GM18499 (cell line): ENCODE results near the gene RFESD.

Experiments
- ATAC-seq: cut with Tn5 transposase; IDR thresholded peaks from one replicate; pipeline ENCODE4 v1.9.1; 2021; ENCODE audit warnings: moderate number of reproducible peaks; ENCODE audit not compliant: insufficient read depth, unreplicated experiment

RFESD gene

DNA sequence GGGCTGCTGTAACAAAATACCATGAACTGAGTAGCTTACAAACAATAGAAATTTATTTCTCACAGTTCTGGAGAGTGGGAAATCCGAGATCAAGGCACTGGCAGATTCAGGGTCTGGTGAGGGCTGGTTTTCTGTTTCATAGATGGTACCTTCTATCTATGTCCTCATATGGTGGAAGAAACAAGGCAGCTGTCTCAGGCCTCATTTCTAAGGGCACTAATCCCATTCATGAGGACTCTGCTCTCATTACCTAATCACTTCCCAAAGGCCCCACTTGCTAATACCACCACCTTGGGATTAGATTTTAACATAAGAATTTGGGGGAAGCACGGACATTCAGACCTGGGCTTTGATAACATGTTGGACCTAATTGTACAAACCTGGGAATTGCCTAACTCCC is 13.5 kb downstream of the RFESD start:
- no peak for ATAC-seq

DNA sequence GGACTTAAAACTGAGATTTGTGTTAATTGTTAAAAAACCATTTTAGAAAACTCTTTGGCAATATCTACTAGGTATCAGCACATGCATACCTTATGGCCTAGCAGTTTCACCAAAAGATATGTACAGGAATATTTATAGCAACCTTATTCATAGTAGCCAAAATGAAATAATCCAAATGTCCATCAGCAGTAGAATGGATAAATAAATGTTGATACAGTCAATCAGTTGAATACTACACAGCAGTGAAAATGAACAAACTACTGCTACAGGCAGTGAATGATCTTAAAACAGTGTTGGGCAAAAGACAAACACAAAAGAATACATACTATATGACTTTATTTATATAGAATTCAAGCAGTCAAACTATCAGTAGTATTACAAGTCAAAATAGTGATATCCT is 16.4 kb downstream of the RFESD start:
- no peak for ATAC-seq

DNA sequence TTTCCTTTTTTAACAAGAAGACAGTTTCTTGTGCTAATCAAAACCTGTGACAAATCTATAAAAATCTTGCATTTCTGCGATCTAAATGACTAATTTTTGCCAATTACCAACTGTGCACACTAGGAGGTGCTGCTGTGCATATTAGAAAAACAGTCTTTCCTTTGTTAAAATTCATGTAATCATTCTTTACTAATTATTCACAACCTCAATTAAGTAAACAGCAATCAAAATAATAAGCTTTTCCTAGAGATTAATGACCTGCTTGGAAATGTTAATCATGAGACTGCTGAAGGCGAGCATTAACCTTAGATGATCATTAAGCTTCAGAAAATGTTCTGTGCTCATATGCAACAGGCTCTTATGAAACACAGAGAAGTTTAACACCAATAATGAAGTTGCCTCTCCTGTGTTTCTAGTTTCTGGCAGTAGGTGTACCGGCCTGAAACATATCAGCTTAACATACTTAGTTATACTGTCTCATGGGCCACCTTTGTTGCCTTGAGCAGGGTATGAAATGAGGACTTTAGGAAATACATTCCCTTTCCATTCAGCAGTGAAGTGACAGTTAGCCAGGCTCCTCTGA is 17.7 kb downstream of the RFESD start:
- no peak for ATAC-seq

DNA sequence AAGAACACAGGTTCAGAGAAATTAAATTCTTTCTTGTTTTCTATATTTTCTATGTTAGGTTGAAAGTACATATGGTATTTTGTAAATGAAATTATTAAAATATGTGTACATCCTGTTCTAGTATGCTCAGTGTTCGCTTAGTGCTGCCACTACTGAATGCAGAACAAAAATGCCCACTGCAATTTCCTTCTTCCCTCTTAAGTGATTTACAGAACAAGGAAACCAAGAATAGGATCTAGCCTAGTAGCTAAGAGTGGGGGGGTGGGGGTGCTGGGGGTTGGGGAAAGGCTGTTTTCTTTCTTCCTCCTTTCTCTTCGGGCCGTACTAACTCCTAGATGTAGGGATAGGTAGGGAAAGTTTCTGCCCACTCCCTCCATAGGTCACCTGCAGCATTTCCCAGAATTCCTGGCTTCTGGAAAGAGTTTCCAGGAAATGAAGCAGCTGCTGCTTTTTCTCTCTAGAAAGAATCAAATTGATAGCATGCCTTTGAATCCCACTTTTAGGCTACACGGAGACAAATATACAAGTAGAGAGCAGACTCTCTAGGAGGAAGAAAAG is 20.6 kb downstream of the RFESD start:
- no peak for ATAC-seq

DNA sequence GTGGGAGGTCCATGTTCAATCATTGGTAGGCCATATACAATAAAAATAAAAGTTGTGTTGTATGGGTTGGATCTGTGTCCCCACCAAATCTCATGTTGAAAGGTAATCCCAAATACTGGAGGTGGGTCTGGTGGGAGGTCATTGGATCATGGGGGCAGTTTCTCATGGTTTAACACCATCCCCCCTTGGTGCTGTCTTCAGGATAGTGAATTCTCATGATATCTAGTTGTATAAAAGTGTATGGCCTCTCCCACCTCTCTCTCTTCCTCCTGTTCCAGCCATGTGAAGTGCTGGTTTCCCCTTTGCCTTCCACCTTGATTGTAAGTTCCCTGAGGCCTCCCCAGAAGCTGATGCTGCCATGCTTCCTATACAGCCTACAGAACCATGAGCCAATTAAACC is 21.1 kb downstream of the RFESD start:
- ATAC-seq, result no peak

DNA sequence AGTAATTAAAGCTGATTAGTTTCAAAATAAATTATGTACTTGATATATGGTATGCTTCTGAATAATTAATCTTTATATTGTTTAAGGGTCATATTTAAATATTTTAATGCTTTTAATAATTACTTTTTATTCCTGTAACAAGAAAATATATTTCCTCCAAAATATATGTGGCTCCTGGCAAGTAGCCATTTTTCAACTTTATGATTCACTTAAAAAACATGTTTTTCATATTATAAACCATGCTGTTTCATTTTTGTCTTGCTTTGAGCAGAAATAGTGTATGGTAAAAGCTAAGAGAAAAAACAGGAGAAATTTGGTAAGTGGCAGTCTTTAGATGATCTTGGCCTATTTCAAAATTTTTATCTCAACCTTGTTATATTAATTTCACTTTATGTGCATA is 21.6 kb downstream of the RFESD start:
- ATAC-seq, result no peak

DNA sequence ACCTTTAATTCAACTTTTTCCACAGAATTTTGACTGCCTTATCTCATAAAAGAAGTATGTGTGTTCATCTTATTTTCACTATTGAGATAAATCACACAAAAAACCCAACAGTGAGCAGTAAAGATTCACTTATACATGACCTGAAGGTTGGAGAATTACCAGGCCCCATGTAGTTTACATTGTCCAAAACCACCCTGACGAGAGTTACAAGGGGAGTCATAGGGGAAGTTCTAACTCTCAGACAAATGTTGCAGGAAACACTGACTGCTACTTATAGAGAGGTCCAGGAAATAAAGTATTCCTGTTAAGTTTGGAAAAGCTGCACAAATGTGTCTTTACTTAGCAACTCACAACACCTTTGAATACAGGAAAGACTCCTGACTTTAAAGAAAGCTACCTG is 22.2 kb downstream of the RFESD start:
- no peak for ATAC-seq

DNA sequence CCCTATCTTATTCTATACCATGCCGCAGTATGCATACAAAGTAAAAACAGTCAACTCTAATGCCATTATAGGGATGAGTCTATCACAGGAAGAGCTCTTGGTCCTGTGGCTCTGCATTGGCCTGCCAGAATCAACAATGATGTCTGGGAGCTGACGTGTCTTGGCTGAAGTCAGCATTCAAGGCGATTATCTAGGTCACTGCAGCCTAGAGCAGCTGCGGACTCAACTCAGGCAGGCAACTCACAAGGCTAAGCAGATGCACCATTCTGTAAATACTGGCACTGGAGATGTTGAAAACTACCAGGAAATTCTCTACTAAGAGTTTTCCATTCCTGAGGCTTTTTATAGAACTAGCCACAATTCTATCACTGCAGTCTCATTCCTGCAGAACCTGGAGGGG is 23.0 kb downstream of the RFESD start:
- ATAC-seq, result no peak

DNA sequence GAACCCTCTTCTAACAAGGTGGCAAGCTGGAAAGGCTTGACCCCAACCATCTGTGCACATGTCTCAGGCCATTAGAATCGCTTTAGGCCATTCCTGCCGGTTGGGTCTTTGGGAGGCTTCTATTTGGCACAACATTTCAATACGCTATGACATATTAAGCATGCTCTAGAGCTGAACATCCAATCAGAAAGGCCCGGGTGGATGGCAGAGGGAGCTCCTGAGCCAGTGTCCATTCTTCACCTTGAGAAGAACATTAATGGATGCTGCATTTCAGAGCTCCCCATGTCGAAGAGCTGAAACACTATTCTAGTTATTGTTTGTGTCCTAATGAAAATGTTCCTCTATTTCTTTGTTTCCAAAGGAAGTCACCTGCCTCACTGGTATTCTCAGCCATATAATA is 23.4 kb downstream of the RFESD start:
- ATAC-seq, result no peak

DNA sequence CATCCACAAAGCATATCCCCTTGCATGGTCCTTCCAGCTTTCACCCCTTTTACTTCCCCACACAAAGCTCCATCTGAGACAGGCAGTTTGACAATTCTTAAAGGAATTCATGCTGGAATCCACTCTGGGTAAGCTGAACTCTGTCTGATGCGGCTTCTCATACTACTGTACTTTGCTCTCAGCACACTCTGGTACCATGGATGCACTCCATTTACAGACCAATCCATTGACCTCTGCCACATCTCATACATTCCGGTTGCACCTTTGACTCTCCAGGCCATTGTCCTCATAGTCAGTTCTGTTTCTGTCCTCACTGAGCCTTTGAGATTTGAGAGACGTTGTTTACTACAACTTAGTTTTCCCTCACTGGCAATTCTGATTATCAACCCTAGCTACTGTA is 24.0 kb downstream of the RFESD start:
- no peak for ATAC-seq

DNA sequence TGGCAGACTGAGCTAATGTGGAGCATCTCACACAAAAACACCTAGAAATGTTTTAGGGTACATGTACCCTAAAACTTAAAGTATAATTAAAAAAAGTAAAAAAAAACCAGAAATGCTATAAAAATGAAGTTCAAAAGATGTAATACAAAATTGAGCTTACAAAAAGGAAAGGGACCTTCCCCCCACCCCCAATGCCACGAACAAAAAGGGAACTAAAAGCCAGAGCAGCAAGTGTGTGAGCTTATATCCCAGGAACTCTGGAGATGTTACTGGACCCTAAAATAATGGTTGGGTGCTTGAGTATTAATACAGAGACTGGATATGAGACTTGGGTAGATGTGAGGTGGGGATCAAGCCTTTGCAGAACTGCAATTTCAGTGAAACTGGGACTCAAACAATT is 25.2 kb downstream of the RFESD start:
- ATAC-seq, result no peak

DNA sequence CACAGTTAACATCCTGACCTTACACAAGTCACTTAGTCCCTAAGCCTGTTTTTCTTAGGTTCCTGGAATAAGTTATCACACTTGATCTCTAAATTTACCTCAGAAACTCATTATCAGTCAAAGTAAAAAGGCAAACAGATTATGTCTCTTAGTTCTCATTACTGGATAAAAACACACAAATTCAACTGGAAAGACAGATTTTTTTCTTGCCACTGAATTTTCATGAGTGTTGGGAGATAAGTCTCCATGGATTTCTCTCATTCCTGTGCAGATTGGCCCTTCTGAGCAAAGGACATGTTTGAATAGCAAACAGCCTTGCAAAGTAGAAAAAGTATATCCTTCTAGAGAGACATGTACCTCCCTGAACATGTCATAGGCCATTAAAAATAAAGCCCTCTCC is 26.1 kb downstream of the RFESD start:
- no peak for ATAC-seq

DNA sequence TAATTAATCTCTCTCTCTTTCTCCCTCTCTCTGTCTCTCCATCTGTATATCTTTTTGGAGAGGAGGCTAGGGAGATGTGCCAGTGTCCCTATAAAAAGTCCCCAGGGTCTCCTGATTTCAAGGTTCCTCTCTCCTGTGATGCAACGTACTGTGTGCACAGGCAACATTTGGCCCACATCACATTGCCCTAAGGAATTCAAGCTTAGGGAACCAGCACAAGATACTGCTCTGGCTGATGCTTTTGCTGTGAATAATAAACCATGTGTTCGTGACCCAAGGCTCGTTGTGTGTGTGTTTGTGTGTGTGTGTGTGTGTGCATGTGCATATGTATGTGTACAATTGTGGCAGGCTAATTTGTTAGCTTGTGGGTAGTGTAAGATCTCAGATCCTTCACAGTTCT is 26.5 kb downstream of the RFESD start:
- ATAC-seq, result no peak

DNA sequence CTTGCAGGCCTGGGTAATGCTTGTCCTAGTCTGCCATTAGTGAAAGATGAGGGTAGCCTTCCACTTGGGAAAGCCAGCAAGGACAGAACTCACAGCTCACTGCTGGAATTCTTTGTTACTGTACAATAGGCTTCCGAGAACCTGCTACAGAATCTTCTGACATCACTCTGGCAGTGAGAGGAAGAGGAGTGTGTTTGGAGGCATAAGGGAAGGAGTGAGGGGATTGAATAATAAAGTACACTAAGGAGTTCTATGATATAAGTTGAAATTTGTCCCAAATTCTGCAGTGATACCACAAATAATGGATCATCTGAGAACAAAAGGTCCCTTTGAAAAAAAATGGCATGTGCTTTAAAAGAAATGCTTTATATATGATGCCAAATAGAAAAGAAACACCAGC is 36.3 kb downstream of the RFESD start, which contains the start of gene SPATA9:
Gene SPATA9, minus strand, starts transcription at position 101 of the 400 bp plus-strand sequence. CDS start 137 bp downstream, outside the sequence.
- no peak for ATAC-seq

DNA sequence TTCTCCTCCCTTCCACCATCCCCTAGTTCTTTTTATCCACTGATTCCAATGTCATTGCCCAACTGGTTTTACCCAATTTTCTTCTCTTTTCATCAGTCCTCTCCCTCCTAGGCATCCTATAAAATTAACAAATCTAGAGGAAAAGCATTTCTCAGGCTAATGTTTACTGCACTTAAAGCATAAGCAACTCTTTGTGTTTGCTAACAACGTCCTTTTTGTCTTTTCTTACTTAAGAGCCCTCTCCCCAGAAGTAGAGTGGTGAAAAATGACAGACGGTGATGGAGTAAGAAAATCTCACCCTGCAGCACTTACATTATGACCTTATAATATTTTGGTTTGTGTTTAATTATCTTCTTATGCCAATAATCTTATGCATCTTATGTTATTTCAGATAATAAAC is 37.8 kb downstream of the RFESD start:
- ATAC-seq, result no peak

DNA sequence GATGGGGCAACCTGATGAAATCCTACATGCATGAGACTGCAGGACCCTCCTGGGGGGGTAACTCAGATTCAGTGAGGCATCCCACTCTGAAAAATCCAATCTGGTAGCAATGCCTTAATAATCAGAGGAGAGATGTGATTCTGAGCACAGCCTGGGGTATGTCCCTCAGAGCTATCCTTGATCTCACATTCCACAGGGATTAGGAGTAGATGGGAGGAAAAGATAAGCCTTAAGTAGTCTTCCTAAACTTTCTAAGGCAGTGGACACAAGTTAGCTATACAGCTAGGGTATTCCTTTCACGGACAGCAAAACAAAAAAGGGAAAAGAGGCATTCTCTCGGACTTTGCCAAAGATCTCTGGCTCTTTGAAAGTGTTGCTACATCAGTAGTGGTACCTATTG is 40.1 kb downstream of the RFESD start:
- no peak for ATAC-seq

DNA sequence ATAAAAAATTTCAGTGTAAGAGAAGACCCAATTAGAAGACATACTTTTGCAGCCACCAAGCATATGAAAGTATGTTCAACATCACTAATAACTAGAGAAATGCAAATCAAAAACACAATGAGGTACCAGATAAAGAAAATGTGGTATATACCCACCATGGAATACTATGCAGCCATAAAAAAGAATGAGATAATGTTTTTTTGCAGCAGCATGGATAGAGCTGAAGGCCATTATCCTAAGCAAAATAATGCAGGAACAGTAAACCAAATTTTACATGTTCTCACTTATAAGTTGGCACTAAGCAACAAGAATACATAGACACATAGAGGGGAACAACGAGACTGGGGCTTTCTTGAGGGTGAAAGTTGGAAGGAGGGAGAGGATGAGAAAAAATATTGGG is 43.1 kb downstream of the RFESD start:
- no peak for ATAC-seq

DNA sequence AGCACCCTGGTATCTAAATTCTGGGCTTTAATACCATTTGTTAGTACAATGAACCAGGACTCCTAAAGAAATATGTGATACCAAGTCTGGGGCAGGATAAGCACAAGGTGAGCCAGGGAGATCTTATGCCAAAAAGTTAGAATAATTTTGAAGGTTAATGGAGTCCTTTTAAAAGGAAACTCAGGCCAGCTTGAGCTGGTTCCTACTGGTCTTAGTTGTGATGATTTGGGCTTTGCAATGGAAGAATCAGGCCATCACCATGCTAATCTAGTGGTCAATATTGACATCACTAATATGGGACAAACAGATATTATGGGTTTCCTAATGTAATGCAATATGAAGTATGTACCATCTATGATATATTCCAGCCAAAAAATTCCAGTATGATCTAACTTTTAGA is 43.8 kb downstream of the RFESD start:
- no peak for ATAC-seq

DNA sequence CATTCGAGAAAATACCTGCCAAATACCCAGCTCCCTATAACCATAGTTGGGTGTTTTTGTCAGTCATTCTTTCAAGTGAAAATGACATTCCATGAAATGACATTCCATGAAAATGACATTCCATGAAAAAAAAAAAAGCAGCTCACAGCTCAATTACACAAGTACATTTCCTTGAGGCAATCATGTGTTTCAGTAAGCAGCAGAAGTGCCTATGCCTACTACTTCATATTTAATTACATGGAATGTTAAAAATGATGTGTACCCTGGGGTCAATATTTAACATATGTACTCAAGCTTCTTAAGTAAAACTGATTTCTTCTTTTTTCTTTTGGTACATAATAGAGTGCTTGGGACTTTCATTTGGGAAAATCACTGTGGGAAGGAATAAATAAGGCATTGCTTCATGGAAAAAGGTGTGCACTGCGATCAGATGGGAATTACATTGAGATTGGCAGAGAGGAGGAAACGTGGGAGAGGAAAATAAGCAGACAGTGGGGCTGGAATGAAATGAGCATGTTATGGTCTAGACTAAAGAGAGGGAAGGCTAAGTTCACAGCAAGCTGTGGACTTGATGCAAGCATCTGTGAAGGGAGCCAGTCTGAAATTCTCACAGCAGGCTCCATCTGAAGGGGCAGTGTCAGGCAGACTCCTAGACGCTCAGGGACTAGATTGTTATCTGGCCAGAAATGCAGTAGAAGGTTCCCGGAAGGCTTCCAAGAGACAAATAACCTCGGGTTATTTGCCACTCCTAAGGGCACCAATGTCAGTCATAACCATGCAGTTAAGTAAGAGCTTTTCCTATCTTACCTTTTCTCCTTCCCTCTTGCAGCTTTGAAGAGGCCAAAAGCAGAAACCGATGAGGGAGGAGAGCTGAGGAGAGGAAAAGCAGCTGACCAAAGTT is 51.5 kb downstream of the RFESD start:
- ATAC-seq, result no peak

DNA sequence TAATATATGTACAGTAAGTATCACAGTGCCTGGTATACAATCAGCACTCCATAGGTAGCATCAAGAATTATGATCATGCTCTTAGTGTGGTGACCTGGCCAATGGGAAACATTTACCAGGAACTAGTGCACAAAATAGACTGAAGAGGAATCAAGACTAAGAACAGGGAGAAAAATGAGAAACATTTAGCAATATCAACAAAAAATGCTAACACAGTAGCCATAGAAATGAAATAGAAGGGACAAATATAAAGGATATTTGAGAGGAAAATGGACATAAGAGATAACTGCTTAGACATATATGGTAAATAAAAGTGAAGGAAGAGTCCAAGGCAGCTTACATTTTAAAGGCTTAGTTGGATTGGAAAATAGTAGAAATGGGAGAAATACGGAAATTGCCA is 52.8 kb downstream of the RFESD start:
- ATAC-seq, result no peak

DNA sequence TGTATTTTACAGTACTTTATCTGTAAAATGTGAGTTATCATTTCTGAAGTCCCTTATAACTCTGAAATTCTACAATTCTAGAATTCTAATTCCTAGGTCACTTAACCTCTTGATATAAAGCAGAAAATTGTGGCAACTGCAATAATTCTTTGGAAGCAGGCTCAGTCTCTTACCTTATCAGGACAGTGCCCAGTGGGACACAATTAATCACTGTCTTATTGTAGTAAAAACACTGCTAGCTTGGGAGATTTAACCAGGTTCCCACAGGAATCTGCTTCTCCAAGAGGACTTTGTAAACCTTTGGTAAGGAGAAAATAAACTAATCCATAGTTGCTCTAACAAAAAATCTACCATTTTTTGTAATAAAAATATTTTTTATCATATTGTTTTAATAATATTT is 54.5 kb downstream of the RFESD start:
- no peak for ATAC-seq

DNA sequence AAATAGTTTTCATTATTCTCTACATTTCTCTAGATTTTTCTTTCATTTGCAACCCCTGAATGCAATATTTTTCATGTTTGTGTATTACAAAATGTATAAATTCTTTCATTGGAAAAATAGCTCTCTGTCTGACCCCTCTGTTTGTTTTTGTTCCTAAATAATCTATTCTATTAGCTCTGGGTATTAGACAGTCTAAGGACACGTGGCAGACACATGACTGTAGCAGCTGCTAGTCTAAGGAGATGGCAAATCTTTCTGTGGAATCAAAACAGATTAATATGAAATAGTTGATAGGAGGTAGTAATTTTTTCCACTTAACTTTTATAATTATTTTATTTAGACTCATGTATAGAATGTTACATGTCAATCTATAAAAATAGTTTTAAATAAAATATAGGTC is 57.6 kb downstream of the RFESD start:
- ATAC-seq, result no peak
